Muscle layer of duodenum (tissue), 2 donors: Measurements from ENCODE around the gene SRP19.
"Not testable (repeated sequence)": the region's sequence is repeated elsewhere in the genome, so short reads cannot be mapped to it uniquely, and the experiment has no call there.

Experiments
- H3K27ac ChIP-seq: one replicate; pipeline ENCODE4 v1.7.0; 2013; ENCODE audit warnings: mild to moderate bottlenecking, low read length
- H3K27me3 ChIP-seq: one replicate; pipeline ENCODE4 v1.7.0; 2013; ENCODE audit warnings: low read depth, mild to moderate bottlenecking, control low read depth, low read length
- H3K36me3 ChIP-seq, 2 donors: one replicate each; pipeline ENCODE4 v1.7.0; 2013; ENCODE audit warnings: low read length in 2 of 2, control low read depth in 1 of 2, mild to moderate bottlenecking in 1 of 2; ENCODE audit not compliant: insufficient read depth in 2 of 2, control insufficient read depth in 1 of 2
- H3K4me1 ChIP-seq, 2 donors: one replicate each; pipeline ENCODE4 v1.7.0; 2013; ENCODE audit warnings: low read length in 2 of 2, mild to moderate bottlenecking in 2 of 2, control low read depth in 1 of 2, moderate library complexity in 1 of 2; ENCODE audit not compliant: insufficient read depth in 2 of 2, control insufficient read depth in 1 of 2
- H3K4me3 ChIP-seq, 2 donors: one replicate each; pipeline ENCODE4 v1.7.0; 2013; ENCODE audit warnings: low read length in 2 of 2, low read depth in 1 of 2, mild to moderate bottlenecking in 1 of 2
- H3K9me3 ChIP-seq, 2 donors: one replicate each; pipeline ENCODE4 v1.7.0; 2013; ENCODE audit warnings: low read length in 2 of 2, control low read depth in 1 of 2, mild to moderate bottlenecking in 1 of 2; ENCODE audit not compliant: control insufficient read depth in 1 of 2
- donor health status: healthy.

The SRP19 gene

DNA sequence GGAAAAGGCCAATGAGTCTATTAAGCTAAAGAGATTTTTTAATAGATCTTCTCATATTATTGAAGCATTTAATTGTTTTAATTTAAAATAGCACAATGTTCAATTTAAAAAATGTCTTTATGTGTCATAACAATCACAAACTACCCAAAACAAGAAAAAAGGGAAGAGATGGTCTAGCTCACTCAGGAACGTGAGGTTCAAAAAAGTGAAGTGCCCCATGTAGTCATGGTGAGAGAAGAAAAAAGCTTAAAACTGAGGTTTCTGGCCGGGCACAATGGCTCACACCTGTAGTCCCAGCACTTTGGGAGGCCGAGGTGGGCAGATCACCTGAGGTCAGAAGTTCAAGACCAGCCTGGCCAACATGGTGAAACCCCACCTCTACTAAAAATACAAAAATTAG is 43.9 kb downstream of the SRP19 start:
- H3K9me3 ChIP-seq, H3K4me3 ChIP-seq, H3K27me3 ChIP-seq, H3K27ac ChIP-seq, H3K4me1 ChIP-seq: not testable (repeated sequence)
- H3K36me3 ChIP-seq = peaks cover 8 to 20% of the 10 kb centered on the region in 2 donors

DNA sequence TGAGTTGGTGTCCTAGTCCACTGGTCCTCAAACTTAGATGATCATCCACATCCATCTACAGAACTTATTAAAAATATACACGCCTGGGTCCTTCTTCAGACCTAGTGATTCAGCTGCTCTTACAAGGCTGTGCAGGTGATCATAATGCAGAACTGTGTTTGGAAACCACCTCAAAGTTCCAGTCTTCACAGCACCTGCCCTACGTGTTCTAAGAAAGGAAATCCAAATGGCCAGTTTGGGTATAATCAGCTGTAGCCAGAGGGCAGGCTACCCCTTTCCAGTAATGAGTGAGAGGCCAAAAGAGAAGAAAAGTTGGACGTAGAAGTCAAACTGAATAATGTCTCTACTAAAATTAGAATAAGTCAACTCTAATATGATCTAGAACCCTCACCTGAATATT is 45.5 kb downstream of the SRP19 start:
- Histone ChIP-seq H3K36me3 (peaks cover 0 to 27% of the 10 kb centered on the region in 2 donors), H3K27me3 (no peaks in the 10 kb centered on the region), H3K9me3 (no peaks in the 10 kb centered on the region), H3K4me3 (no peak overlapping the region), H3K4me1 (peaks cover 0 to 9% of the 10 kb centered on the region in 2 donors), H3K27ac (no peak overlapping the region)

DNA sequence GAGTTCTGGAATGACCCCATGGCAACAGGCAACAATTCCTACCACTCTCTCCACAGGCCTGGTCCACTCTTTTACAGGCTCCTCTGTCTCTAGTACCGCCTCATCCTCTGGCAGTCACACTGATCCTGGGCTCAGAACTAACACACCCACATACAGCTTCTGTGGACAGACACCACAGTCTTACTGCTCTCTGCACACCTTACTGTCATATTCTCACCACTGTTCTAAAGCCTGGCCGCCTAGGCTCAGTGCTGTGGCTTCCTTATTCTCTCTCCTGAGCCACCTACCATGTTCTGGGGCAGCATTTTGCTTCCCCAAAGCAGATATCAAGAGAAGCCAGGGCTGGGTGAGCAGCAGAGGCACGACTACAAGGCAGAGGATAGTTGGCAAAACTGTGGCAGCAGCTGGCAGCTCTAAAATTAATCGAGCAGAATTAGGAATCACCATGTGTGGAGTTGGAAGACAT is 46.1 kb downstream of the SRP19 start:
- H3K9me3 ChIP-seq = no peaks in the 10 kb centered on the region
- no peak overlapping the region for H3K4me3 ChIP-seq
- peaks cover 0 to 27% of the 10 kb centered on the region in 2 donors for H3K36me3 ChIP-seq
- no peak overlapping the region for H3K27ac ChIP-seq
- no peaks in the 10 kb centered on the region for H3K27me3 ChIP-seq
- peaks cover 0 to 13% of the 10 kb centered on the region in 2 donors for H3K4me1 ChIP-seq

DNA sequence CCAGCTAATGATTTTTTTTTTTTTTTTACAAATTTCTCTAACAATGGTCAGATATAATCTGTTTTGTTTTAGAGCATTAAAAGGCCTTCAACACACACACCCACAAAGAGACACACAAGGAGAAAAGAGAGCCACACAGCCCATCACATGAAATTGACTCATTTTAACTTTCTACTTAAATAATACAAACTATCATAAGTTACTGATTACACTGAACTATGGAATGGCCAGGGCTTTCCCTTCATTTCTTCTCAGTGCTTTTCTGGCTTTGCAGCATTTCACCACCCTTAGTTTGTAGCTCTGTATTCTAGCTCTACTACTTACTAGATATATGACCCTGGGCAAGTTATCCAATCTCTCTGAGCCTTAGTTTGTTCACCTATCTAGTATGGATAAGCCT is 47.8 kb downstream of the SRP19 start:
- H3K27ac ChIP-seq = no peak overlapping the region
- peaks cover 0 to 13% of the 10 kb centered on the region in 2 donors for H3K4me1 ChIP-seq
- no peaks in the 10 kb centered on the region for H3K9me3 ChIP-seq
- peaks cover 0 to 27% of the 10 kb centered on the region in 2 donors for H3K36me3 ChIP-seq
- H3K4me3 ChIP-seq = no peak overlapping the region
- no peaks in the 10 kb centered on the region for H3K27me3 ChIP-seq

DNA sequence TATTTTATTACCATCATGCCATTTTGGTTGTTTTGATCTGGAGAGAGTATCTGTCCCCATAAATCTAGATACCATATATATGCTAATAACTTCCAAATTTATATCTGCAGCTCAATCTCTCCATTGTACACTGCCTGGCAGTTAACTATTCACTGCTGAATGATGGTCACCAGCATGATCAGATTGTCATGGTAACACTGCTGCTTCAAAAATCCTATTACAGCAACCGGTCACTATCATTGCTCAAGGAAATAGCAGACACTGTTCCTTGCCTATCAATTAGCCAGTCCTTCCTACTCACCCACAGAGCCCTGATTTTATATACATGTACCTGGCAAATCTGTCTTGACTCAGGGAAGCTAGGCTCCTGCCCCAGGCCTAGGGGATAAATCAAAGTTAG is 49.4 kb downstream of the SRP19 start:
- peaks cover 0 to 18% of the 10 kb centered on the region in 2 donors for H3K4me1 ChIP-seq
- no peaks in the 10 kb centered on the region for H3K27me3 ChIP-seq
- no peak overlapping the region for H3K4me3 ChIP-seq
- no peak overlapping the region for H3K27ac ChIP-seq
- no peaks in the 10 kb centered on the region for H3K9me3 ChIP-seq
- peaks cover 4 to 27% of the 10 kb centered on the region in 2 donors for H3K36me3 ChIP-seq

DNA sequence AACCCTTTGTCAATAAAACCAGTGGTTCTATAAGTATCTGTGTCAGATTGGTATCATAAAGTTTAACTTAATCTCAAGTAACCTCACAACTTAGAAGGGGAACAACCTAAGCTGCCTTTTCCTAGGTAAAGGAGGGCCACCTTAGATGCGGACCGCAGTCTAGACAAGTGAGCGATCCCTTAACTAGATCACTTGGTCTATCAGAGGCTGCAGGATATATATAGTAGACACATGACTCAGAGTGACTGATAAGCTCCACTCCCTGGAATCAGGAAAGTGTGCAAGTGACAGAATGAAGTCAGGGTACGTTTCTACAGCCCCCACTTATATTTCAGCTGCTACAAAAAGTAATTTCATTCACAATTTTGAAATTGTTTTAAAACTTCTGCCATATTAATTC is 53.5 kb downstream of the SRP19 start:
- Histone ChIP-seq H3K27me3 (no peaks in the 10 kb centered on the region), H3K4me3 (no peak overlapping the region), H3K9me3 (no peaks in the 10 kb centered on the region), H3K4me1 (peaks cover 11 to 42% of the 10 kb centered on the region in 2 donors), H3K36me3 (peaks cover 9 to 39% of the 10 kb centered on the region in 2 donors), H3K27ac (no peak overlapping the region)

DNA sequence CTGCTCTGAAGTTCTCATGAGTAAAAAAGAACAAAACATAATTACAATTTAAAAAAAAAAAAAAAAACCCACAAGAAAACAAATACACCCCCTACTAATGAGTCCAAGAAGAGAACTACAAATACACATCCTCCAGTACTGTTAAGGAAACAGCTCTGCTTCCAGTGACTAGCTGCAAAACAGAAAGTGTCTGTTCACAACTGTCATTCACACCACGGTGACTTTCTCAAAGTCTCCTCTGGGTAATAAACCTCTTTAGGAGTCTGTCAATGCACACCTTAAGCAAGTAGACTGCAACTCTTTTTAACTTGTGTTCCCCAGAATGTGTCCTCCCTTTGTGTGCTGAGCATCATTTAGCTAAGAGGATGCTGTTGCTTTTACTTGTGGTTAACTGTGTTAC is 54.7 kb downstream of the SRP19 start:
- Histone ChIP-seq H3K4me3 (no peak overlapping the region), H3K27ac (no peak overlapping the region), H3K9me3 (no peaks in the 10 kb centered on the region), H3K27me3 (no peaks in the 10 kb centered on the region), H3K4me1 (peaks cover 11 to 55% of the 10 kb centered on the region in 2 donors), H3K36me3 (peaks cover 9 to 27% of the 10 kb centered on the region in 2 donors)

DNA sequence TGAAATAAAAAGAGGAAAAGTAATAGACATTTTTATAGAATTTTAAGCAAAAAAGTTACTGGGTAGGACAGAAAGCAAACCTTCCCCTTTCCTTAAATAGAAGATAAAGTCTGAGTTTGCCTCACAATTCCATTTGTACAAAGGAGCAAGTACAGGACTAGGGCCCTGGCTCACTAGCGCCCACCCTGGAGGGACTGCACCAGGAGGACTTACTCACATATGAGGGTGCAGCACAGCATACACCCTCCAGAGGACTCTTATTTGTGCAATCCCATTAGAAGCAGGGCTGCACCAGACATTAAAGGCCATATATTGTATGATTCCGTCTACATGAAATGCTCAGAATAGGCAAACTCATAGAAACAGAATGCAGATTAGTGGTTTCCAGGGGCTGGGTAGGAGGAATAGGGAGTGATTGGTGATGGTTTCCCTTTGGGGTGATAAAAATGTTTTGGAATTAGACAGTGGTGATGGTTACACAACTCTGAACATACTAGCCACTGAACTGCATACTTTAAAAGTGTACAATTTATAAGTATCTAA is 56.4 kb downstream of the SRP19 start:
- Histone ChIP-seq H3K27me3 (no peaks in the 10 kb centered on the region), H3K9me3 (no peaks in the 10 kb centered on the region), H3K27ac (no peak overlapping the region), H3K4me3 (no peak overlapping the region), H3K36me3 (peaks cover 9 to 25% of the 10 kb centered on the region in 2 donors), H3K4me1 (peaks cover 11 to 53% of the 10 kb centered on the region in 2 donors)

DNA sequence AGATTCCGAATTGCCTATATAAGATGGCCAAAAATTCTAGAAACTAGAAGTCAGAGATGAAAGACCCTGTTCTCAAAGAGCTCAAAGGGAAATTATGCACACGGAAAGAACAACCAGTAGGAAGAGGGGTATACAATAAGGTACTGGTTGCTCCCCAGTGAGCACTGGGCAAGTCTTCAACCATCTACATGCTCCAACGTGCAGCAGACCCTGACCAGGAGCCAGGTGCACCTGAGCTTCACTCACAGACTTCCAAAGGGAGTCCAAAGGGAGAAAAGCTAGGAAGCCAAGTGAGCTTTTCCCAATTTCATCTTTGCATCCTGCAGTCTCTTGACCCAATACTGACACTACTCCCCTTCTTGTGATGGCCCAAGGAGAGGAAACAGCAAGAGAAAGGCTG is 57.0 kb downstream of the SRP19 start:
- no peaks in the 10 kb centered on the region for H3K9me3 ChIP-seq
- H3K4me1 ChIP-seq = peaks cover 11 to 59% of the 10 kb centered on the region in 2 donors
- no peak overlapping the region for H3K27ac ChIP-seq
- H3K36me3 ChIP-seq = peaks cover 9 to 25% of the 10 kb centered on the region in 2 donors
- H3K27me3 ChIP-seq = no peaks in the 10 kb centered on the region
- H3K4me3 ChIP-seq = no peak overlapping the region

DNA sequence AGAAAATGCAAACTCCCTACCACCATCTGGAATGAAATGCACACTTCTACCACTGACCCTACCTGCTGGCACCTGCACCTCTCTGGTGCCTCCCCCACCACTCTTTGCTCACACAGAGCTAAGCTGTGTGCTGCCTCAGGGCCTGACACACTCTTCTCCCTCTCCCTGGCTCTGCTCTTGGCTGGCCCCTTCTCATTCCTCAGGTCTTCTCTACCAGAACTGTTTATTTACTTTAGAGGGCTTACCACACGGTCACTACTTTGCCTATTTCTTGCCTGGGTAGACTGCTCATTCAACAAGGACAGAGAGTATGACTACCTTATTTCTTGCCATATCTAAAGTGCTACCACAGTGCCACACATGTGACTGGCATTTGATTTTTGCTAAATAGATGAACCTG is 57.6 kb downstream of the SRP19 start:
- Histone ChIP-seq H3K4me3 (no peak overlapping the region), H3K36me3 (peaks cover 9 to 25% of the 10 kb centered on the region in 2 donors), H3K4me1 (peaks cover 11 to 62% of the 10 kb centered on the region in 2 donors), H3K9me3 (no peaks in the 10 kb centered on the region), H3K27me3 (no peaks in the 10 kb centered on the region), H3K27ac (no peak overlapping the region)
